HG03432 (cell line): ENCODE results near the gene GET4.

Source experiments
- ATAC-seq: cut with Tn5 transposase; IDR thresholded peaks from one replicate; pipeline ENCODE4 v1.9.1; 2021; ENCODE audit warnings: mild to moderate bottlenecking, moderate library complexity; ENCODE audit not compliant: unreplicated experiment

The GET4 gene

GRCh38 chr7:885261-885892 is 9.0 kb downstream of the GET4 start:
- no peak for ATAC-seq

GRCh38 chr7:885893-886625 is 9.7 kb downstream of the GET4 start:
- ATAC-seq: no peak

- no peak for ATAC-seq
Measured at GRCh38 chr7:886626-887487, 10.5 kb downstream of the GET4 start.

- no peak for ATAC-seq
Measured at GRCh38 chr7:887488-887820, 11.1 kb downstream of the GET4 start.

GRCh38 chr7:888081-889024 is 12.0 kb downstream of the GET4 start:
- no peak for ATAC-seq

GRCh38 chr7:889025-889390 is 12.7 kb downstream of the GET4 start:
- no peak for ATAC-seq

GRCh38 chr7:889391-889790 is 13.0 kb downstream of the GET4 start:
- ATAC-seq: no peak

GRCh38 chr7:890868-891267 is 14.5 kb downstream of the GET4 start:
- ATAC-seq: no peak

- no peak for ATAC-seq
Measured at GRCh38 chr7:891291-891690, 14.9 kb downstream of the GET4 start.

- ATAC-seq: no peak
Measured at GRCh38 chr7:891805-892204, 15.5 kb downstream of the GET4 start.

- no peak for ATAC-seq
Measured at GRCh38 chr7:892648-893593, 16.6 kb downstream of the GET4 start.

GRCh38 chr7:893686-894085 is 17.3 kb downstream of the GET4 start:
- ATAC-seq: no peak

- ATAC-seq: no peak
Measured at GRCh38 chr7:894164-894867, 18.0 kb downstream of the GET4 start.

GRCh38 chr7:894927-895450 is 18.6 kb downstream of the GET4 start:
- ATAC-seq: no peak

GRCh38 chr7:895451-896052 is 19.2 kb downstream of the GET4 start:
- ATAC-seq: no peak

- no peak for ATAC-seq
Measured at GRCh38 chr7:896346-897075, 20.2 kb downstream of the GET4 start.

- ATAC-seq: no peak
Measured at GRCh38 chr7:897086-897485, 20.7 kb downstream of the GET4 start.
